H1 (cell line): ENCODE measurements around the gene ZNF618. TPM values are rescaled to one million over a fixed set of nuclear protein-coding genes. Genes with fewer than 3 reads are reported as not detected.

Experiments
- CTCF ChIA-PET: fragments of 300-600 bp; sonication (Branson Sonifier 250); formaldehyde crosslinking; loops from one replicate; lab custom pipeline; 2021; ENCODE audit not compliant: partially characterized antibody; lab: Charles Lee
- POLR2A ChIA-PET: fragments of 300-600 bp; sonication (Branson Sonifier 250); formaldehyde crosslinking; loops from one replicate; lab custom pipeline; 2021; ENCODE audit warnings: inconsistent platforms; ENCODE audit not compliant: partially characterized antibody; lab: Charles Lee
- DNase-seq, 2 experiments: peaks; one replicate each; pipeline versions ENCODE4 v3.0.0 to v3.0.0-alpha.2; 2010 to 2022; ENCODE audit warnings: low spot score in 2 of 2, low read depth in 1 of 2, mixed read lengths in 1 of 2
- FAIRE-seq: peaks from 2 replicates; lab custom pipeline; 2011; peaks lifted over from hg19 to GRCh38; lab: Jason Lieb, UNC
- H2AFZ ChIP-seq: 2 replicates; pipeline ENCODE4 v1.8.1; 2012; ENCODE audit warnings: low read length, inconsistent platforms
- H2AK5ac ChIP-seq: 2 replicates; pipeline ENCODE4 v1.6.1; 2013; ENCODE audit warnings: low read depth, low read length
- H2BK120ac ChIP-seq: replicated peaks from 2 replicates; pipeline ENCODE3; 2013; ENCODE audit warnings: low read depth, low read length, inconsistent platforms
- H2BK12ac ChIP-seq: 2 replicates; pipeline ENCODE4 v1.6.1; 2013; ENCODE audit warnings: low read depth, low read length
- H2BK15ac ChIP-seq: 2 replicates; pipeline ENCODE4 v1.6.1; 2013; ENCODE audit warnings: low read length
- H2BK20ac ChIP-seq: 2 replicates; pipeline ENCODE4 v1.6.1; 2013; ENCODE audit warnings: low read length
- H2BK5ac ChIP-seq: 2 replicates; pipeline ENCODE4 v1.6.1; 2013; ENCODE audit warnings: low read depth, low read length
- H3K14ac ChIP-seq: 2 replicates; pipeline ENCODE4 v1.6.1; 2013; ENCODE audit warnings: inconsistent platforms; ENCODE audit not compliant: insufficient read length
- H3K18ac ChIP-seq: 2 replicates; pipeline ENCODE4 v1.6.1; 2013; ENCODE audit warnings: low read length; ENCODE audit errors: extremely low read depth
- H3K23ac ChIP-seq: 2 replicates; pipeline ENCODE4 v1.6.1; 2013; ENCODE audit warnings: inconsistent platforms; ENCODE audit not compliant: insufficient read length
- H3K23me2 ChIP-seq: 2 replicates; pipeline ENCODE4 v1.6.1; 2013; ENCODE audit warnings: low read depth, low read length
- H3K27ac ChIP-seq: 2 replicates; pipeline ENCODE4 v1.6.1; 2011; ENCODE audit warnings: low read depth, low read length, inconsistent platforms
- H3K27me3 ChIP-seq, 4 experiments: replicated peaks in 1 of 4; 1 replicate in 1 of 4; 2 replicates in 3 of 4; pipeline versions ENCODE4 v1.6.1 to v1.8.1; 2011 to 2013; ENCODE audit warnings: low read length in 3 of 4, mild to moderate bottlenecking in 3 of 4, inconsistent platforms in 2 of 4, mixed read lengths in 2 of 4, moderate library complexity in 1 of 4; ENCODE audit not compliant: control insufficient read depth in 3 of 4, insufficient read depth in 3 of 4; ENCODE audit errors: extremely low read depth in 1 of 4
- H3K36me3 ChIP-seq, 4 experiments: 2 replicates each; pipeline versions ENCODE4 v1.6.1 to v1.8.1; 2011 to 2013; ENCODE audit warnings: mild to moderate bottlenecking in 4 of 4, low read length in 3 of 4, moderate library complexity in 2 of 4, control low read depth in 1 of 4, inconsistent platforms in 1 of 4; ENCODE audit not compliant: insufficient read depth in 4 of 4, control insufficient read depth in 2 of 4
- H3K4ac ChIP-seq: replicated peaks from 2 replicates; pipeline ENCODE3; 2013; ENCODE audit warnings: low read length, low read depth, mixed read lengths, inconsistent platforms; ENCODE audit not compliant: insufficient read length
- H3K4me1 ChIP-seq, 4 experiments: replicated peaks in 1 of 4; 1 replicate in 1 of 4; 2 replicates in 3 of 4; pipeline versions ENCODE4 v1.6.1 to v1.8.1; 2011 to 2013; ENCODE audit warnings: low read length in 3 of 4, inconsistent platforms in 2 of 4, mixed read lengths in 1 of 4; ENCODE audit not compliant: insufficient read depth in 4 of 4, control insufficient read depth in 3 of 4
- H3K4me2 ChIP-seq, 2 experiments: 2 replicates each; pipeline versions ENCODE4 v1.6.1 to v1.8.1; 2011 to 2013; ENCODE audit warnings: low read depth in 2 of 2, low read length in 2 of 2, control low read depth in 1 of 2, inconsistent platforms in 1 of 2, mild to moderate bottlenecking in 1 of 2; ENCODE audit not compliant: insufficient read depth in 1 of 2
- H3K4me3 ChIP-seq, 4 experiments: fragments of 200-600, 300-600 bp in 1 of 4; sonication (generic), shearing (Covaris generic), sonication (Bioruptor Twin) in 1 of 4; 2 replicates each; pipeline versions ENCODE4 v1.5.1 to v1.8.1; 2011 to 2016; ENCODE audit warnings: low read length in 4 of 4, low read depth in 3 of 4, control low read depth in 2 of 4, inconsistent platforms in 2 of 4, mild to moderate bottlenecking in 2 of 4, mixed read lengths in 1 of 4, moderate library complexity in 1 of 4; ENCODE audit not compliant: insufficient read depth in 2 of 4; ENCODE audit errors: extremely low read depth in 1 of 4
- H3K56ac ChIP-seq: replicated peaks from 2 replicates; pipeline ENCODE3; 2013; ENCODE audit warnings: low read depth, mild to moderate bottlenecking, mixed read lengths, low read length, inconsistent platforms; ENCODE audit not compliant: insufficient read length
- H3K79me1 ChIP-seq: 2 replicates; pipeline ENCODE4 v1.6.1; 2013; ENCODE audit warnings: low read depth, low read length, control low read depth
- H3K79me2 ChIP-seq, 2 experiments: 2 replicates each; pipeline versions ENCODE4 v1.6.1 to v1.8.1; 2012 to 2013; ENCODE audit warnings: low read length in 2 of 2, mild to moderate bottlenecking in 2 of 2, inconsistent platforms in 1 of 2; ENCODE audit not compliant: insufficient read depth in 2 of 2, control insufficient read depth in 1 of 2
- H3K9ac ChIP-seq, 4 experiments: replicated peaks in 1 of 4; 1 replicate in 1 of 4; 2 replicates in 3 of 4; pipeline versions ENCODE4 v1.6.1 to v1.8.1; 2011 to 2013; ENCODE audit warnings: low read depth in 3 of 4, low read length in 3 of 4, control low read depth in 2 of 4, mild to moderate bottlenecking in 2 of 4, moderate library complexity in 2 of 4, inconsistent platforms in 1 of 4; ENCODE audit errors: extremely low read depth in 1 of 4
- H3K9me3 ChIP-seq, 2 experiments: 2 replicates each; pipeline versions ENCODE4 v1.6.1 to v1.8.1; 2012 to 2013; ENCODE audit warnings: mild to moderate bottlenecking in 2 of 2, moderate library complexity in 2 of 2, control low read depth in 1 of 2, inconsistent platforms in 1 of 2, low read depth in 1 of 2, low read length in 1 of 2, mixed read lengths in 1 of 2; ENCODE audit not compliant: insufficient read depth in 2 of 2
- H4K20me1 ChIP-seq, 2 experiments: replicated peaks in 1 of 2; 2 replicates each; pipeline versions ENCODE3 to v1.8.1; 2011 to 2013; ENCODE audit warnings: inconsistent platforms in 2 of 2, low read length in 2 of 2, mild to moderate bottlenecking in 1 of 2; ENCODE audit not compliant: insufficient read depth in 2 of 2, control insufficient read depth in 1 of 2
- H4K5ac ChIP-seq: 2 replicates; pipeline ENCODE4 v1.6.1; 2013; ENCODE audit warnings: low read length, low read depth, mixed read lengths, inconsistent platforms; ENCODE audit not compliant: insufficient read length
- H4K8ac ChIP-seq: 2 replicates; pipeline ENCODE4 v1.8.0; 2013; ENCODE audit warnings: mild to moderate bottlenecking, moderate library complexity, low read length, inconsistent platforms; ENCODE audit not compliant: insufficient read depth; ENCODE audit errors: extremely low read depth
- H4K91ac ChIP-seq: replicated peaks from 2 replicates; pipeline ENCODE3; 2013; ENCODE audit warnings: low read length, mixed read lengths, inconsistent platforms; ENCODE audit not compliant: insufficient read length
- CBX8 ChIP-seq: fragments of 300-800, 300-1000 bp; sonication (generic); IDR thresholded peaks from 2 replicates; pipeline ENCODE4 v1.7.1; 2016; ENCODE audit warnings: low read depth, low read length, borderline replicate concordance
- EP300 ChIP-seq, 2 experiments: IDR thresholded peaks; 1 replicate in 1 of 2; 2 replicates in 1 of 2; pipeline ENCODE4 v1.6.1; 2011 to 2012; ENCODE audit warnings: low read depth in 2 of 2, low read length in 2 of 2, mild to moderate bottlenecking in 2 of 2, borderline replicate concordance in 1 of 2, inconsistent platforms in 1 of 2, moderate library complexity in 1 of 2
- EZH2 ChIP-seq: fragments of 200-600 bp; sonication (generic); IDR thresholded peaks from 2 replicates; pipeline ENCODE4 v1.7.1; 2012; ENCODE audit warnings: low read depth, mild to moderate bottlenecking, moderate library complexity, low read length, inconsistent platforms; ENCODE audit not compliant: severe bottlenecking
- JUN ChIP-seq: IDR thresholded peaks from 2 replicates; pipeline ENCODE4 v1.6.1; 2011; ENCODE audit warnings: low read depth, mild to moderate bottlenecking, improper control_type of control experiment, low read length
- PHF8 ChIP-seq: fragments of 200-600 bp; sonication (generic); conservative IDR thresholded peaks from 2 replicates; pipeline ENCODE4 v1.7.1; 2012; ENCODE audit warnings: low read depth, mild to moderate bottlenecking, inconsistent platforms, low read length, moderate library complexity
- SIN3A ChIP-seq, 2 experiments: IDR thresholded peaks in 1 of 2; conservative IDR thresholded peaks in 1 of 2; 2 replicates each; pipeline ENCODE4 v1.6.1; 2011 to 2012; ENCODE audit warnings: low read length in 2 of 2, improper control_type of control experiment in 1 of 2, low read depth in 1 of 2, mild to moderate bottlenecking in 1 of 2
- SP2 ChIP-seq: IDR thresholded peaks from 2 replicates; pipeline ENCODE4 v1.6.1; 2012; ENCODE audit warnings: mild to moderate bottlenecking, low read length, inconsistent platforms
- SP4 ChIP-seq: IDR thresholded peaks from 2 replicates; pipeline ENCODE4 v1.6.1; 2012; ENCODE audit warnings: low read length, inconsistent platforms
- TEAD4 ChIP-seq: IDR thresholded peaks from 2 replicates; pipeline ENCODE4 v1.6.1; 2012; ENCODE audit warnings: low read depth, low read length, inconsistent platforms, mixed read lengths
- ZNF274 ChIP-seq: IDR thresholded peaks from 2 replicates; pipeline ENCODE4 v1.7.0; 2012; ENCODE audit warnings: low read length, borderline replicate concordance; ENCODE audit errors: extremely low read depth
- WGBS, 2 experiments: shearing (Covaris generic) in 1 of 2; methylation state at CpG; one replicate each; pipeline versions ENCODE4 v1.1.6 to v1.1.7; 2013 to 2015; ENCODE audit warnings: low lambda C conversion rate in 2 of 2, mixed read lengths in 2 of 2, inconsistent platforms in 1 of 2, low coverage in 1 of 2, missing lambda C conversion rate in 1 of 2; ENCODE audit not compliant: insufficient replicate concordance in 2 of 2, insufficient coverage in 1 of 2, insufficient read length in 1 of 2; ENCODE audit errors: extremely low coverage in 1 of 2, missing lambda C conversion rate in 1 of 2; 5-methylcytosine and 5-hydroxymethylcytosine counted together
- polyA plus RNA-seq, 7 experiments: library from polyadenylated mRNA; depleted of rRNA in 3 of 7; stranded (reverse) in 5 of 7; unstranded in 2 of 7; fragments of >200 nt in 5 of 7; fragments of 200-250 nt in 2 of 7; gene quantifications; 1 replicate in 5 of 7; 2 replicates in 1 of 7; 4 replicates in 1 of 7; pipeline versions ENCODE4 v1.2.1 to v1.2.3, GENCODE V29; 2011 to 2013; ENCODE audit warnings: missing spikeins in 2 of 7, mixed read lengths in 2 of 7
- total RNA-seq: library from RNA; stranded (reverse); fragmentation: NEBNext Ultra II Directional; extraction: Animal tissue kit (Norgen Biotek cat#: 25700); gene quantifications from 2 replicates; pipeline ENCODE4 v1.2.1, GENCODE V29; 2021
- TF ChIP-seq, protein P1 (sequence below), 3 experiments: IDR thresholded peaks; 1 replicate in 2 of 3; 2 replicates in 1 of 3; pipeline versions ENCODE4 v1.5.1 to v1.6.1; 2011; ENCODE audit warnings: low read length in 3 of 3, mild to moderate bottlenecking in 3 of 3, inconsistent platforms in 2 of 3, low read depth in 1 of 3, moderate library complexity in 1 of 3; ENCODE audit not compliant: insufficient read depth in 1 of 3; ENCODE audit errors: control extremely low read depth in 1 of 3

Gene ZNF618
- total and polyA plus RNA-seq, 2 of the 8 experiments (the other 6 are each of a cell fraction or from before 2014, with no cell fraction given) = 9.6 to 28.5 TPM

DNA sequence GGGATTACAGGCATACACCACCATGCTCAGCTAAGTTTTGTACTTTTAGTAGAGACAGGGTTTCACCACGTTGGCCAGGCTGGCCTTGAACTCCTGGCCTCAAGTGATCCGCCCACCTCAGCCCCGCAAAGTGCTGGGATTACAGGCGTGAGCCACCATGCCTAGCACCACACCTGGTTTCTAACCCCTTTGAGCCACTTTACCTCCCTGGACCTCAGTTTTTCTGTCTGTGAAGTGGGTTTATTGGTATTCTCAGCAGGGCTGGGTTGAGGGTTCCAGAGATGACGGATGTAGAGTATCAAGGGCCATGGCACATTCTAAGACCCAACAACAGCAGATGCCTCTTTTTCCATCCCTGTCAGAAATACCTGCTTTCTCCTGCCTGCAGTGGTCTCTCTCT is 163.4 kb downstream of the ZNF618 start:
- DNase-seq (peak in 1 of 2 experiments; percentile 19), FAIRE-seq (no peak)
- 86% methylated on average over 5 of the region's 5 CpGs; no CpG with 5 or more reads in 1 of the 2 experiments for WGBS, 2 experiments
- H3K4me3 ChIP-seq = no peak overlapping the region
- H3K4me2 ChIP-seq = no peak overlapping the region
- no peak overlapping the region for H2BK20ac ChIP-seq
- peaks cover 0 to 16% (median 4%) of the 10 kb centered on the region in 4 experiments; a peak in 4 of 8 replicates for H3K36me3 ChIP-seq
- H2BK5ac ChIP-seq = no peak overlapping the region
- H2BK15ac ChIP-seq = no peak overlapping the region
- H3K4me1 ChIP-seq = peaks cover 0 to 8% (median 6%) of the 10 kb centered on the region in 4 experiments; a peak in 4 of 7 replicates
- no peak overlapping the region for H3K56ac ChIP-seq
- H3K14ac ChIP-seq = no peak overlapping the region
- H3K27ac ChIP-seq = no peak overlapping the region
- no peak overlapping the region for H3K23ac ChIP-seq
- no peak overlapping the region for H3K18ac ChIP-seq
- no peak overlapping the region for H2AFZ ChIP-seq
- no peaks in the 10 kb centered on the region for H4K20me1 ChIP-seq
- CTCF ChIA-PET = interaction anchor here (1.2 to 2.4 kb wide), 5 partner anchors 8 to 76 kb away, joined by 3 to 8 read pairs (median 4); no protein-coding TSS in a partner anchor
- no peaks in the 10 kb centered on the region for H3K9me3 ChIP-seq
- no peak overlapping the region for H2BK120ac ChIP-seq
- H4K91ac ChIP-seq = no peak overlapping the region
- no peak overlapping the region for H2AK5ac ChIP-seq
- POLR2A ChIA-PET = interaction anchor here (1.3 to 1.7 kb wide), 3 partner anchors 12 to 306 kb away, joined by 3 to 5 read pairs (median 3); no protein-coding TSS in a partner anchor
- no peak overlapping the region for H4K8ac ChIP-seq
- no peaks in the 10 kb centered on the region for H3K27me3 ChIP-seq
- no peak overlapping the region for H2BK12ac ChIP-seq
- no peaks in the 10 kb centered on the region for H3K79me2 ChIP-seq
- H3K4ac ChIP-seq = no peak overlapping the region
- H4K5ac ChIP-seq = no peak overlapping the region
- H3K23me2 ChIP-seq = no peaks in the 10 kb centered on the region; the same call in 1 of the 2 replicates
- H3K9ac ChIP-seq = no peak overlapping the region
- H3K79me1 ChIP-seq = no peaks in the 10 kb centered on the region
- TF ChIP-seq TEAD4 (no peak), ZNF274 (no peak), EP300 (IDR thresholded peaks at IDR 0.05; ENCODE audit: borderline replicate concordance in 1 of 2, low read depth in 2 of 2, low read length in 2 of 2) (no peak), CBX8 (no peak), SIN3A (conservative IDR thresholded peaks at IDR 0.05 in 1 of 2, IDR thresholded peaks at IDR 0.05 in 1 of 2; ENCODE audit: low read depth in 1 of 2, low read length in 2 of 2) (no peak), EZH2 (no peak), JUN (no peak), PHF8 (no peak), SP4 (no peak), SP2 (no peak)
- TF ChIP-seq, protein P1, sequence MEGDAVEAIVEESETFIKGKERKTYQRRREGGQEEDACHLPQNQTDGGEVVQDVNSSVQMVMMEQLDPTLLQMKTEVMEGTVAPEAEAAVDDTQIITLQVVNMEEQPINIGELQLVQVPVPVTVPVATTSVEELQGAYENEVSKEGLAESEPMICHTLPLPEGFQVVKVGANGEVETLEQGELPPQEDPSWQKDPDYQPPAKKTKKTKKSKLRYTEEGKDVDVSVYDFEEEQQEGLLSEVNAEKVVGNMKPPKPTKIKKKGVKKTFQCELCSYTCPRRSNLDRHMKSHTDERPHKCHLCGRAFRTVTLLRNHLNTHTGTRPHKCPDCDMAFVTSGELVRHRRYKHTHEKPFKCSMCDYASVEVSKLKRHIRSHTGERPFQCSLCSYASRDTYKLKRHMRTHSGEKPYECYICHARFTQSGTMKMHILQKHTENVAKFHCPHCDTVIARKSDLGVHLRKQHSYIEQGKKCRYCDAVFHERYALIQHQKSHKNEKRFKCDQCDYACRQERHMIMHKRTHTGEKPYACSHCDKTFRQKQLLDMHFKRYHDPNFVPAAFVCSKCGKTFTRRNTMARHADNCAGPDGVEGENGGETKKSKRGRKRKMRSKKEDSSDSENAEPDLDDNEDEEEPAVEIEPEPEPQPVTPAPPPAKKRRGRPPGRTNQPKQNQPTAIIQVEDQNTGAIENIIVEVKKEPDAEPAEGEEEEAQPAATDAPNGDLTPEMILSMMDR (IDR thresholded peaks at IDR 0.05; ENCODE audit: control extremely low read depth in 1 of 3, insufficient read depth in 1 of 3, low read depth in 1 of 3, low read length in 3 of 3) = no peak
